Lung (tissue), 12 donors: ENCODE measurements around the gene C20orf202. TPM values are rescaled to one million over a fixed set of nuclear protein-coding genes. Genes with fewer than 3 reads are reported as not detected.
"Not testable (repeated sequence)": the region's sequence is repeated elsewhere in the genome, so short reads cannot be mapped to it uniquely, and the experiment has no call there.

ENCODE experiments used
- ATAC-seq: fragments of 200-7000 bp; cut with Tn5 transposase; one replicate; pipeline ENCODE4 v1.9.1; 2020; ENCODE audit warnings: moderate number of reproducible peaks; ENCODE audit not compliant: insufficient read depth, low FRiP score
- DNase-seq, 3 donors: peaks; one replicate each; pipeline ENCODE4 v3.0.0-alpha.2; 2013 to 2017
- H3K27ac ChIP-seq, 2 donors: one replicate each; pipeline ENCODE4 v1.5.1; 2013; ENCODE audit warnings: mild to moderate bottlenecking in 2 of 2, moderate library complexity in 2 of 2, control low read depth in 1 of 2, inconsistent platforms in 1 of 2, low read depth in 1 of 2, low read length in 1 of 2
- H3K27me3 ChIP-seq, 3 donors: one replicate each; pipeline ENCODE4 v1.5.1; 2013; ENCODE audit warnings: low read length in 2 of 3; ENCODE audit not compliant: control insufficient read depth in 3 of 3, insufficient read depth in 3 of 3
- H3K36me3 ChIP-seq, 4 donors: one replicate each; pipeline ENCODE4 v1.5.1; 2013; ENCODE audit warnings: low read length in 4 of 4, mild to moderate bottlenecking in 1 of 4, moderate library complexity in 1 of 4; ENCODE audit not compliant: control insufficient read depth in 4 of 4, insufficient read depth in 4 of 4
- H3K4me1 ChIP-seq, 5 donors: one replicate each; pipeline ENCODE4 v1.5.1; 2013; ENCODE audit warnings: low read length in 5 of 5, mild to moderate bottlenecking in 2 of 5, moderate library complexity in 1 of 5; ENCODE audit not compliant: control insufficient read depth in 5 of 5, insufficient read depth in 5 of 5
- H3K4me3 ChIP-seq: one replicate; pipeline ENCODE4 v1.5.1; 2013; ENCODE audit warnings: mild to moderate bottlenecking, control low read depth, moderate library complexity
- H3K9ac ChIP-seq, 2 donors: one replicate each; pipeline ENCODE4 v1.5.1; 2013; ENCODE audit warnings: low read length in 2 of 2, control low read depth in 1 of 2; ENCODE audit not compliant: insufficient read depth in 1 of 2
- H3K9me3 ChIP-seq, 4 donors: one replicate each; pipeline ENCODE4 v1.5.1; 2013; ENCODE audit warnings: low read length in 3 of 4, mild to moderate bottlenecking in 1 of 4, moderate library complexity in 1 of 4; ENCODE audit not compliant: control insufficient read depth in 4 of 4, insufficient read depth in 3 of 4
- CTCF ChIP-seq: IDR thresholded peaks from 2 replicates; pipeline ENCODE4 v1.5.1; 2012; ENCODE audit warnings: mild to moderate bottlenecking; ENCODE audit errors: control extremely low read depth, extremely low read depth
- WGBS, 2 donors: extraction: QIAGEN DNeasy Blood & Tissue Kit; methylation state at CpG; one replicate each; pipeline ENCODE4 v1.1.7; 2013; 5-methylcytosine and 5-hydroxymethylcytosine counted together
- polyA plus RNA-seq, 2 donors: library from polyadenylated mRNA; stranded (reverse); fragments of 200-250 nt; gene quantifications; one replicate each; pipeline ENCODE4 v1.2.1, GENCODE V29; 2013
- total RNA-seq, 2 donors: library from RNA; depleted of rRNA in 1 of 2; stranded (reverse); fragments of >200 nt in 1 of 2; gene quantifications; one replicate each; pipeline ENCODE4 v1.2.1, GENCODE V29; 2014 to 2021
- donor health status: control.
- donor health status: control.
- donor health status: Bipolar disorder and iron deficiency.
- donor health status: healthy.
- donor health status: DM: yes; HTN: yes; CAD: no.

C20orf202 gene
- total and polyA plus RNA-seq, 4 donors, result 0.11 to 1.0 (median 0.38) TPM

GRCh38 chr20:1247689-1248088, 44.4 kb downstream of the C20orf202 start:
- DNase-seq, result no peak
- Histone ChIP-seq H3K4me1 (peaks cover 0 to 1% (median 0%) of the 10 kb centered on the region in 5 donors), H3K4me3 (no peak overlapping the region), H3K27ac (no peak overlapping the region), H3K9me3 (no peaks in the 10 kb centered on the region), H3K27me3 (peaks cover 0 to 8% (median 0%) of the 10 kb centered on the region in 3 donors), H3K9ac (no peak overlapping the region), H3K36me3 (no peaks in the 10 kb centered on the region)
- ATAC-seq, result no peak
- no peak for TF ChIP-seq CTCF

DNA sequence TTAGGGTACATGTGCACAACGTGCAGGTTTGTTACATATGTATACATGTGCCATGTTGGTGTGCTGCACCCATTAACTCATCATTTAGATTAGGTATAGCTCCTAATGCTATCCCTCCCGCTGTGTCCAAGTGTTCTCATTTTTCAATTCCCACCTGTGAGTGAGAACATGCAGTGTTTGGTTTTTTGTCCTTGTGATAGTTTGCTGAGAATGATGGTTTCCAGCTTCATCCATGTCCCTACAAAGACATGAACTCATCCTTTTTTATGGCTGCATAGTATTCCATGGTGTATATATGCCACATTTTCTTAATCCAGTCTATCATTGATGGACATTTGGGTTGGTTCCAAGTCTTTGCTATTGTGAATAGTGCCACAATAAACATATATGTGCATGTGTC, 47.0 kb downstream of the C20orf202 start:
- not testable (repeated sequence) for H3K36me3 ChIP-seq, ATAC-seq, H3K27ac ChIP-seq, H3K4me3 ChIP-seq, H3K9ac ChIP-seq, H3K27me3 ChIP-seq, H3K9me3 ChIP-seq, DNase-seq
- WGBS, 2 donors, result 94 to 96% methylated on average over 2 of the region's 2 CpGs
- peaks cover 0 to 14% (median 0%) of the 10 kb centered on the region in 5 donors for H3K4me1 ChIP-seq

DNA sequence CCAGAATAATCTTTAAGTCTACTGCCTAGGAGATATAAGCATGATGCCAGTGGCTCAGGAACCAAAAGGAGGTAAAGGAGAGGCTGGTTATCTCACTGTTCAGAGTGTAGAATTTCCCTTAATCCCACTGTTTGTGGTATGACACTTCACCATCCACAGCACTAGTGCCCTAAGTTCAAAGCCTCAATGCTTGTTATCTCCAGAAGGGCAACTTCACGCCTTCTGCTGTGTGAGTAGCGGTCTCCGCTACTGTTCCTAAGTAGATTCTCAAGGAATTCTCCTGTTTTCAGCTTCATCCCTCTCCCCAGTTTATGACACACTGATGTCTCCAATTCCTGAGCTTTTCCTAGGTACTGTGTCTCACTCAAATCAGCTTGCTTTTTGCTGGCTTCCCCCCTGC, 49.2 kb downstream of the C20orf202 start:
- DNase-seq (no peak), ATAC-seq (no peak)
- Histone ChIP-seq H3K9ac (no peak overlapping the region), H3K4me3 (no peak overlapping the region), H3K27me3 (peaks cover 0 to 9% (median 0%) of the 10 kb centered on the region in 3 donors), H3K27ac (no peak overlapping the region), H3K4me1 (peaks cover 0 to 14% (median 0%) of the 10 kb centered on the region in 5 donors), H3K9me3 (no peaks in the 10 kb centered on the region), H3K36me3 (no peaks in the 10 kb centered on the region)
- WGBS, 2 donors, result 83 to 87% methylated on average over 3 of the region's 3 CpGs
- TF ChIP-seq CTCF, result no peak

- Histone ChIP-seq H3K9me3 (no peaks in the 10 kb centered on the region), H3K4me3 (no peak overlapping the region), H3K27ac (no peak overlapping the region), H3K9ac (peak overlapping the region in 1 of 2 donors; percentile 32), H3K4me1 (peaks cover 0 to 14% (median 0%) of the 10 kb centered on the region in 5 donors), H3K27me3 (peaks cover 0 to 9% (median 0%) of the 10 kb centered on the region in 3 donors), H3K36me3 (no peaks in the 10 kb centered on the region)
- WGBS, 2 donors, result 55 to 69% methylated on average over 2 of the region's 2 CpGs
- DNase-seq, result peak in 2 of 3 donors; percentile 78 to 80
- ATAC-seq, result no peak
- TF ChIP-seq CTCF, result no peak
These were observed 51.0 kb downstream of the C20orf202 start for GRCh38 chr20:1254254-1254653.
